Testis (tissue), 3 donors: ENCODE data around the gene CAMTA1. TPM values are rescaled to one million over a fixed set of nuclear protein-coding genes. Genes with fewer than 3 reads are reported as not detected.

Experiments used
- DNase-seq: peaks from one replicate; pipeline ENCODE4 v3.0.0-alpha.2; 2019
- H3K27ac ChIP-seq, 2 donors: fragments of 200-600 bp; sonication (generic); one replicate each; pipeline ENCODE4 v1.5.1; 2019
- H3K27me3 ChIP-seq: fragments of 200-600 bp; sonication (generic); one replicate; pipeline ENCODE4 v1.5.1; 2019
- H3K36me3 ChIP-seq: fragments of 200-600 bp; sonication (generic); one replicate; pipeline ENCODE4 v1.5.1; 2017; ENCODE audit warnings: low read depth; ENCODE audit errors: missing control alignments
- H3K4me1 ChIP-seq: fragments of 200-600 bp; sonication (generic); one replicate; pipeline ENCODE4 v1.5.1; 2019
- H3K4me3 ChIP-seq, 2 donors: fragments of 200-600 bp; sonication (generic); one replicate each; pipeline ENCODE4 v1.5.1; 2017 to 2019
- H3K9me3 ChIP-seq: fragments of 200-600 bp; sonication (generic); one replicate; pipeline ENCODE4 v1.5.1; 2017
- POLR2A ChIP-seq: fragments of 450-650 bp; IDR thresholded peaks from one replicate; pipeline ENCODE4 v1.6.1; 2017; ENCODE audit warnings: antibody characterized with exemption, mild to moderate bottlenecking, moderate library complexity
- WGBS, 2 donors: methylation state at CpG; one replicate each; pipeline ENCODE4 v1.1.5; 2018; 5-methylcytosine and 5-hydroxymethylcytosine counted together
- intact Hi-C: fragments of 100-400 bp; cut with DNase I; formaldehyde crosslinking; loops from one replicate; pipeline ENCODE4 v1.15.1; 2023; ENCODE audit warnings: low total_unique reads
- polyA plus RNA-seq: library from polyadenylated mRNA; stranded (reverse); fragments of 350-450 nt; fragmentation: Illumina TruSeq; extraction: RNeasy Lipid Tissue Mini Kit (QIAGEN cat#74804); gene quantifications from one replicate; pipeline ENCODE4 v1.2.3, GENCODE V29; 2014; ENCODE audit warnings: low read depth, low replicate concordance; ENCODE audit not compliant: insufficient read depth
- total RNA-seq, 2 donors: library from RNA; depleted of rRNA; stranded (reverse); fragments of >200 nt; gene quantifications; one replicate each; pipeline ENCODE4 v1.2.3, GENCODE V29; 2016
- TF ChIP-seq, protein P1 (sequence below), 3 experiments: fragments of 450-650 bp in 2 of 3; fragments of 200-600 bp in 1 of 3; sonication (generic) in 1 of 3; IDR thresholded peaks; one replicate each; pipeline ENCODE4 v1.5.1; 2016 to 2019; ENCODE audit warnings: antibody characterized with exemption in 3 of 3, mild to moderate bottlenecking in 2 of 3, moderate library complexity in 1 of 3

The CAMTA1 gene
- total and polyA plus RNA-seq, 3 donors from 2014 or later = 116 to 158 (median 119) TPM

DNA sequence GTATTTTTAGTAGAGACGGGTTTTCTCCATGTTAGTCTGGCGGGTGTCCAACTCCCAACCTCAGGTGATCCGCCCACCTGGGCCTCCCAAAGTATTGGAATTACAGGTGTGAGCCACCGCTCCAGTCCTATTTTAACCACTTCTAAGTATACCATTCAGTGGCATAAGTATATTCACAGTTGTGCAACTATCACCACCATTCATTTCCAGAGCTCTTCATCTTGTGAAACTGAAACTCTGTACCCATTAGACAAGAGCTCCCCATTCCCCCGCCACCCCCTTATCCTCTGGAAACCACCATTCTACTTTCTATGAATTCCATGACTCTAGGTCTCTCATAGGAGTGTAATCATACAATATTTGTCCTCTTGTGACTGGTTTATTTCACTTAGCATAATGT is 40.2 kb upstream of the CAMTA1 start:
- no peak overlapping the region for H3K4me3 ChIP-seq
- H3K4me1 ChIP-seq = peaks cover 11% of the 10 kb centered on the region
- WGBS, 2 donors = 96 to 99% methylated on average over 5 of the region's 5 CpGs
- no peak overlapping the region for H3K27ac ChIP-seq
- H3K36me3 ChIP-seq = no peaks in the 10 kb centered on the region
- intact Hi-C loops = no loop called here
- no peaks in the 10 kb centered on the region for H3K27me3 ChIP-seq
- no peak for TF ChIP-seq POLR2A
- TF ChIP-seq, protein P1, sequence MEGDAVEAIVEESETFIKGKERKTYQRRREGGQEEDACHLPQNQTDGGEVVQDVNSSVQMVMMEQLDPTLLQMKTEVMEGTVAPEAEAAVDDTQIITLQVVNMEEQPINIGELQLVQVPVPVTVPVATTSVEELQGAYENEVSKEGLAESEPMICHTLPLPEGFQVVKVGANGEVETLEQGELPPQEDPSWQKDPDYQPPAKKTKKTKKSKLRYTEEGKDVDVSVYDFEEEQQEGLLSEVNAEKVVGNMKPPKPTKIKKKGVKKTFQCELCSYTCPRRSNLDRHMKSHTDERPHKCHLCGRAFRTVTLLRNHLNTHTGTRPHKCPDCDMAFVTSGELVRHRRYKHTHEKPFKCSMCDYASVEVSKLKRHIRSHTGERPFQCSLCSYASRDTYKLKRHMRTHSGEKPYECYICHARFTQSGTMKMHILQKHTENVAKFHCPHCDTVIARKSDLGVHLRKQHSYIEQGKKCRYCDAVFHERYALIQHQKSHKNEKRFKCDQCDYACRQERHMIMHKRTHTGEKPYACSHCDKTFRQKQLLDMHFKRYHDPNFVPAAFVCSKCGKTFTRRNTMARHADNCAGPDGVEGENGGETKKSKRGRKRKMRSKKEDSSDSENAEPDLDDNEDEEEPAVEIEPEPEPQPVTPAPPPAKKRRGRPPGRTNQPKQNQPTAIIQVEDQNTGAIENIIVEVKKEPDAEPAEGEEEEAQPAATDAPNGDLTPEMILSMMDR (IDR thresholded peaks at IDR 0.05) = no peak
- DNase-seq = no peak
- no peaks in the 10 kb centered on the region for H3K9me3 ChIP-seq

DNA sequence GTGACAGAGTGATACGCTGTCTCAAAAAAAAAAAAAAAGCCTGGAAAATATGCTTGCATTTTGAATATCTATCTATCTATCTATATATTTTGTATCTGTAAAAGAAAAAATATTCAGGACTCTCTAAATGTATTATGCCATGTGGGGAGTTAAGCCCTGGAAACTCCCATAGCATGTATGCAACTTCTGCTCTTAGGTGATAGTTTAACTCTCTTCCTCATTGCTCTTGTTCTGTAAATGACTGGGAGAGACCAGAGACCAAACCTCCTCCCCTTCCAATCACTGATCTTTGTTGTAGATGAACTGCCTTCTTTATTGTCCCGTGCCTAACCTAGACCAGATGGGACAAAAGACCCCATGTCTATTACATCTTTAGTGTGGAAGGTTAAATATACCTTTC is 37.6 kb upstream of the CAMTA1 start:
- Histone ChIP-seq H3K36me3 (no peaks in the 10 kb centered on the region), H3K27ac (no peak overlapping the region), H3K4me3 (no peak overlapping the region), H3K4me1 (peaks cover 11% of the 10 kb centered on the region), H3K27me3 (no peaks in the 10 kb centered on the region), H3K9me3 (no peaks in the 10 kb centered on the region)
- TF ChIP-seq, protein P1 (IDR thresholded peaks at IDR 0.05) = no peak
- TF ChIP-seq POLR2A = no peak
- 87 to 97% methylated on average over 2 of the region's 2 CpGs for WGBS, 2 donors
- DNase-seq = no peak
- intact Hi-C loops = no loop called here

DNA sequence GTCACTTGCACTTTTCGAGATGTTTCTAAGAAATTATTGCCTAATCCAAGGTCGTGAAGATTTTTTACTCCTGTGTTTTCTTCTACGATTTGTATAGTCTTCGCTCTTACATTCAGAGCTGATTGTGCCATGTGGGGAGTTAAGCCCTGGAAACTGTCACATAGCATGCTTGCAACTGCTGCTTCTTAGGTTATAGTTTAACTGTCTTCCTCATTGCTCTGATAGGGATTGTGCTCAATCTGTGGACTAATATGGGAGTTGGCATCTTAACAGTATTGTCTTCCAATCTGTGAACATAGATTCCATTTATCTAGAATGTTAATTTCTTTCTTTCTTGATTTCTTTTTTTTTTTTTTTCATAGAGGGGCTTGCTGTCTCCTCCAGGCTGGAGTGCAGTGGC is 34.8 kb upstream of the CAMTA1 start:
- H3K9me3 ChIP-seq = no peaks in the 10 kb centered on the region
- no peak overlapping the region for H3K4me3 ChIP-seq
- intact Hi-C loops = no loop called here
- TF ChIP-seq, protein P1 (IDR thresholded peaks at IDR 0.05) = no peak
- no peak for TF ChIP-seq POLR2A
- H3K27me3 ChIP-seq = no peaks in the 10 kb centered on the region
- no peak overlapping the region for H3K27ac ChIP-seq
- WGBS, 2 donors = 88 to 89% methylated on average over 4 of the region's 4 CpGs
- H3K4me1 ChIP-seq = no peaks in the 10 kb centered on the region
- H3K36me3 ChIP-seq = no peaks in the 10 kb centered on the region
- DNase-seq = no peak

DNA sequence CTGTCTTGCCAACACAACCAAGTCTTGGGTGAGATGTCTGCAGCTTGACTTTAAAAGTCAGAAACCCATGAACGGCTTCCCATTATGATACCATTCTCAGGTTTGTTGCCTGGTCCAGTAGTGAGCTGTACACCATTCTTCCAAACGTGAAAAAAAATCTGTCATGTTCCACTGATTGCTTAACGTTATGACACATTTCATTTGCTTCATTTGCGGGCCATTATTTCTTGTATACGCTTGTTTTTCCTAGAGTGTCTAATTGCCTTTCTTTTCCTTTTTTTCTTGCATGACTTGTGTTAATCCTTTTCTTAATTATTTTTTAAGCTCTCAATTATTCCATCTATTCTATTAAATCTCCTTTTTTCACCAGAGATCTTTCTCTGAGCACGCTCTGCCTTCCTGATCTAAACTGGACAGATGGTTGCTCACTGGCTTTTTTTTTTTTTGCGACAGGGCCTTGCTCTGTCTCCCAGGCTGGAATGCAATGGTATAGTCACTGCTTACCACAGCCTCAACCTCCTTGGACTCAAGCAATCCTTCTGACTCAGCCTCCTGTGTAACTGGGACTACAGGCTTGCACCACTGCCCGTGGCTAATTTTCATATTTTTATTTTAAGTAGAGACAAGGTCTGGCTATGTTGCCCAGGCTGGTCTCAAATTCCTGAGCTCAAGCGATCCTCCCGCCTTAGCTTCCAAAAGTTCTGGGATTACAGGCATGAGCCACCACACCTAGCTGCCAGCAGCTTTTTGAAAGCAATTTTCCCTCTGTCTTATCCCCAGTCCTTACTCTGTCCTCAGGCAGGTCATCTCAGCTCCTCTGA is 31.7 kb upstream of the CAMTA1 start:
- DNase-seq = no peak
- Histone ChIP-seq H3K4me1 (no peaks in the 10 kb centered on the region), H3K27ac (no peak overlapping the region), H3K9me3 (no peaks in the 10 kb centered on the region), H3K27me3 (no peaks in the 10 kb centered on the region), H3K4me3 (no peak overlapping the region), H3K36me3 (no peaks in the 10 kb centered on the region)
- WGBS, 2 donors = 83 to 87% methylated on average over 10 of the region's 10 CpGs
- TF ChIP-seq POLR2A = no peak
- TF ChIP-seq, protein P1 (IDR thresholded peaks at IDR 0.05) = no peak
- intact Hi-C loops = no loop called here

DNA sequence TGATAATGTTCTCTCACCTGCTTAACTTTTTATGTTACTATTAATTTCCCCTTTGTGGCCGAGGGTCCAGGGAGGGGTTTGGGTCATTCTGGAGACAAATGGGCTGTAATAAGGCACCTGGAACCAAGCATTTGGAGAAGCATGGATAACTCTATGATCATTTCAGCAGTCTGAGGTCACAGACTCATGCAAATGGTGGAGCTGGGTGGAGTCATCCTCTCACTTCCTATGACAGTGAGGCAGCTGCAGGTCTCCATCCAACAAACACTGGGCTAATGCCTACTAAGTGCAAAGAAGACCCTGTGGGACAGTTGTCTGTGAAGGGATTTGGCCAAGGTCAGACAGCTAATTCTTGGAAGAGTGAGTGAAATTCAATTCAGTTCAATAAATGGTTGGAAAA is 28.8 kb upstream of the CAMTA1 start:
- no peak for DNase-seq
- WGBS, 2 donors = 60 to 85% methylated on average over 1 of the region's 1 CpG
- TF ChIP-seq, protein P1 (IDR thresholded peaks at IDR 0.05) = no peak
- TF ChIP-seq POLR2A = no peak
- no peak overlapping the region for H3K4me3 ChIP-seq
- no peak overlapping the region for H3K27ac ChIP-seq
- no peaks in the 10 kb centered on the region for H3K36me3 ChIP-seq
- no peaks in the 10 kb centered on the region for H3K27me3 ChIP-seq
- H3K9me3 ChIP-seq = no peaks in the 10 kb centered on the region
- intact Hi-C loops = no loop called here
- H3K4me1 ChIP-seq = no peaks in the 10 kb centered on the region
